ENCODE results near the gene LRRC8D.

- no peak for TF ChIP-seq CTCF (IDR thresholded peaks at IDR 0.05; ENCODE audit: low read depth, low read length)
- TF ChIP-seq MAX (IDR thresholded peaks at IDR 0.05; ENCODE audit: low read depth, low read length): no peak
- TF ChIP-seq POLR2A (IDR thresholded peaks at IDR 0.05; ENCODE audit: extremely low read depth, insufficient read length): no peak
These were observed 51.1 kb downstream of the LRRC8D start for GRCh38 chr1:89871768-89872473.
